ENCODE measurements around the gene ZNF808.
A peak's percentile ranks its signal among the peaks of the same experiment; 100 is the strongest.
"Not testable (repeated sequence)": the region's sequence is repeated elsewhere in the genome, so short reads cannot be mapped to it uniquely, and the experiment has no call there.

Gene ZNF808

DNA sequence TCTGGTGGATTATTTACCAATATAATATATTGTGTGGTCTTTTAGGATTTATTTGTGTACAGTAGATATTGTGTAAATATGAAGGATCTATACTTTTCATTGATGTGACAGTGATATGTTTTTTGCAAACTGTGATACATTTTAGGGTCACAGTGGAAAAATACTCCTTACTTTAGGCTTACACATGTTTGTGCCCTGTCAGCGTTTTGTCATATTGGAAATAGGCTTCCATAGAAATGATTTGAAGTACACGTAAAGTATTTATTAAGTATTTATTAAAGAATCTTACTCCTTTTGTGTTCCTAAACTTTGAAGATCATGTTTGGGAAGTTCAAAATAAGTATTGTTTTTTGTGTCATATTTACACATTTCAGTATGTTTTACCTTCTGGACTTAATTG lies 5.0 kb downstream of the ZNF808 start:
- H3K4me3 ChIP-seq (ENCODE audit: low read depth, low read length) = no peak overlapping the region
- TF ChIP-seq, protein P1, sequence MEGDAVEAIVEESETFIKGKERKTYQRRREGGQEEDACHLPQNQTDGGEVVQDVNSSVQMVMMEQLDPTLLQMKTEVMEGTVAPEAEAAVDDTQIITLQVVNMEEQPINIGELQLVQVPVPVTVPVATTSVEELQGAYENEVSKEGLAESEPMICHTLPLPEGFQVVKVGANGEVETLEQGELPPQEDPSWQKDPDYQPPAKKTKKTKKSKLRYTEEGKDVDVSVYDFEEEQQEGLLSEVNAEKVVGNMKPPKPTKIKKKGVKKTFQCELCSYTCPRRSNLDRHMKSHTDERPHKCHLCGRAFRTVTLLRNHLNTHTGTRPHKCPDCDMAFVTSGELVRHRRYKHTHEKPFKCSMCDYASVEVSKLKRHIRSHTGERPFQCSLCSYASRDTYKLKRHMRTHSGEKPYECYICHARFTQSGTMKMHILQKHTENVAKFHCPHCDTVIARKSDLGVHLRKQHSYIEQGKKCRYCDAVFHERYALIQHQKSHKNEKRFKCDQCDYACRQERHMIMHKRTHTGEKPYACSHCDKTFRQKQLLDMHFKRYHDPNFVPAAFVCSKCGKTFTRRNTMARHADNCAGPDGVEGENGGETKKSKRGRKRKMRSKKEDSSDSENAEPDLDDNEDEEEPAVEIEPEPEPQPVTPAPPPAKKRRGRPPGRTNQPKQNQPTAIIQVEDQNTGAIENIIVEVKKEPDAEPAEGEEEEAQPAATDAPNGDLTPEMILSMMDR (conservative IDR thresholded peaks at IDR 0.05; ENCODE audit: low read depth, low read length) = no peak
- DNase-seq (ENCODE audit: low read depth) = no peak

DNA sequence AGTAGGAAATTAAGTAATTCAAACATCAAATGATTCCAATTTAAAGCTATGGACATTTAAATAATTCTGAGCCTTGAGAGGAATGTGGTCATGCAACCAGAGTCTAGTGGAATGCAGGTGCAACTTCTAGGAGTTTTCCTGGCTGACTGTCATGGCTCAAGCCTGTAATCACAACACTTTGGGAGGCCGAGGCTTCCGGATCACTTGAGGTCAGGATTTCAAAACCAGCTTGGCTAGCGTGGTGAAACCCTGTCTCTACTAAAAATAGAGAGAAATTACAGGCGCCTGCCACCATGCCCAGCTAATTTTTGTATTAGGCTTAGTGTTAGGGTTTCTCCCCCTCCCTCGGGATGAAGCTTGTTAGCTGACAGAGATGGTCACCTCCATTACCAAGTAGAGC lies 6.4 kb downstream of the ZNF808 start:
- H3K4me3 ChIP-seq (ENCODE audit: low read depth, low read length) = no peak overlapping the region
- TF ChIP-seq, protein P1 (conservative IDR thresholded peaks at IDR 0.05; ENCODE audit: low read depth, low read length) = no peak
- no peak for DNase-seq (ENCODE audit: low read depth)

DNA sequence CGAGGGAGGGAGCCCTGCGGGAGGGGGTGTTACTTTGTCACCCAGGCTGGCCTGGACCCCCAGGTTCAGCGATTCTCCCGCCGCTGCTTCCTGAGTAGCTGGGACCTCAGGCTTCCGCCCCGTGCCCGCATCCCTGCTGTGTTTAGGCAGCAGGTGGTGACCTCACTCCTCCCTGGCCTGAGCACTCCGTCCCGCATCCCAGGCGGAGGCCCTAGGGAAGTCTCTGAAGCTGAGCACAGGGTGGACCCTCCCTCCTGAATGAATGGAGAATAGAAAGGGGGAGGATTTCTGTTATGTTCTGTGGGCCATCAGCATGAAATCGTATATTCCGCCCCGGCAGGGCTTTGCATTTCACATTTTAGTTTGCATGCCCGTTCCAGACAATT lies 7.9 kb downstream of the ZNF808 start:
- H3K4me3 ChIP-seq (ENCODE audit: low read depth, low read length) = peak overlapping the region; percentile 72
- not testable (repeated sequence) for DNase-seq (ENCODE audit: low read depth)

DNA sequence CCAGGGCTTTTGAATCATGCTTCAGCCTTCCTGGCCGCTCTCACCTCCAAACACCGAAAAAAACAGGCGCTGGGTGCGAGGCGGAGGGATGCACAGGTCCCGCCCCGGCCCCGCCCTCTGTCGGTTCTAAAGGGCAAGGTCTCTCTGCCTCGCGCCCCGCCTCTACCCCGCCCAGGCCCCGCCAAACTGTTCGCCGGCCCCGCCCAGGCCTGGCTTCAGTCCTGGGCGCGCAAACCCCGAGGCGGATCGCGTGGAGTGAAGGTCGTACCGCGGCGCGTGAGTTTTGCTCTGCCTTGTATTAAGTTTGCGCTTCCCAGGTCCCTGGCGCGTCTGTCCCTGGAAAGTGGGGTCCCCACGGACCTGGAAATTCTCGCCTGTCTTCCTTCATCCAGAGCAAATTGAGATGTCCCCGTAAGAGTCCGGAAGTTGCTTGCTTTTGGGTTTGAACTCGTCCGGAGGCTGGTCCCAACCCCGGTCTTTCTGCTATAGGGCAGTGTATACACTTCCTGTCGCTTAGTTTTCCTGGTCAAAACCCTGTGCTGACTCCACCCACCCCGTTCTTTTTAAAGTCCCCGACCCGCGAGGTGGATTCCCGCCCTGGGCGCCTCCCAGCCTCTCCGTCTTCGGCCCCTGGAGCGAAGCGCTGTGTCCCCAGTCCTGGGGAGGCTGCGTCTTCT lies 8.4 kb downstream of the ZNF808 start:
- TF ChIP-seq, protein P1 (conservative IDR thresholded peaks at IDR 0.05; ENCODE audit: low read depth, low read length) = peak; percentile 31
- peak; percentile 76 for DNase-seq (ENCODE audit: low read depth)
- peak overlapping the region; percentile 72 for H3K4me3 ChIP-seq (ENCODE audit: low read depth, low read length)

DNA sequence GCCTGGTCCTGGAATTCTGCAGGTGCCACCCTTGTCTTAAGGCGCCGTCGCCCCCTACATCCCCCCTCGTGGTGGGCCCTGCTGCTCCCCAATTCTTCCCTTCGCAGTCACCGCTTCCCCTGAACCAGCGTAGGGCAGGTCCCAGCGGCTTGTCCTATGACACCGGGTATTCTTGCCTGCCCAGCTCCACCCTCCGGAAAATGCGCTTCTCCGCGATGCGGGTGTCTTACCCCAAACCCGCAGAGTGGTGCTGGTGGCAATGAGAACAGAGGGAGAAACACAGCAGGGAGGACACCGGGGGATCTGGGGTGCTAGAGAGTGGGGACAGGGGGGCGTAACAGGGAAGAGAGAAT lies 9.0 kb downstream of the ZNF808 start:
- TF ChIP-seq, protein P1 (conservative IDR thresholded peaks at IDR 0.05; ENCODE audit: low read depth, low read length) = no peak
- peak; percentile 8 for DNase-seq (ENCODE audit: low read depth)
- H3K4me3 ChIP-seq (ENCODE audit: low read depth, low read length) = peak overlapping the region; percentile 72

DNA sequence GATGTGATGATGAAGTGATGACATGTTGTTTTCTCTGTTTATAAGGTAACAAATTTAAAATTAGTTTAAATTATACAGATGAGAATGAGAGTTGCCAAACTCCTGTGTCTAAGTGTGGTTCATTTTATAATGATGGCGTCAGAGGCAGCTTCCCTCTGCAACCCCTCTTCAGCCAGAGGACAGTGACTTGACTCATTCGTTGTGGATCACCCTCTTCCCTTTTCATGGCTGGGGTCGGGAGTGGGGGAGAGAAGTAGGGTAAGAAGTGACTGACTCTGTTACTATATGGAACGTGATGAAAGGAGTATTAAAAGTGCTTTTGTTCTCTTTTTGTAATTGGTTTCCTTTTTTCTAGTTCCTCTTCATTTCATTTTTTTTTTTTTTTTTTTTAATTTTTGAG lies 11.3 kb downstream of the ZNF808 start:
- DNase-seq (ENCODE audit: low read depth) = not testable (repeated sequence)

DNA sequence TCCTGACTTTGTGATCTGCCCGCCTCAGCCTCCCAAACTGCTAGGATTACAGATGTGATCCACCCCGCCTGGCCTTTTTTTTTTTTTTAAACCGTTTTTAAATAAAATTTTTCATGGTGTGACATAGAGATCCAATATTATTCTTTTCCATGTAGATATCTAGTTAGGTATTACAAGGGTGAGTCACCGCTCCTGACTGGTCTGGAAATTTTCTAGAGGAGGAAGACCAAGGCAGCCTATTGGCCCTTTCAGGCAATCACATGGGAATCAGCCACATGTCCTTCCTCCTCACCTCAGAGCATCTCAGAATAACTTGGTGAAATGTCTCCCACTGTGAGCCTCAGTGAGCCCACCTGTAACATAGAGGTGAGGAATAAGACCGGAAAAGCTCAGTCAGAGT lies 13.7 kb downstream of the ZNF808 start:
- not testable (repeated sequence) for H3K4me3 ChIP-seq (ENCODE audit: low read depth, low read length); DNase-seq (ENCODE audit: low read depth)

More for the DNA sequence above, 11.3 kb downstream of the ZNF808 start:
- not testable (repeated sequence) for H3K4me3 ChIP-seq (ENCODE audit: low read depth, low read length)

DNA sequence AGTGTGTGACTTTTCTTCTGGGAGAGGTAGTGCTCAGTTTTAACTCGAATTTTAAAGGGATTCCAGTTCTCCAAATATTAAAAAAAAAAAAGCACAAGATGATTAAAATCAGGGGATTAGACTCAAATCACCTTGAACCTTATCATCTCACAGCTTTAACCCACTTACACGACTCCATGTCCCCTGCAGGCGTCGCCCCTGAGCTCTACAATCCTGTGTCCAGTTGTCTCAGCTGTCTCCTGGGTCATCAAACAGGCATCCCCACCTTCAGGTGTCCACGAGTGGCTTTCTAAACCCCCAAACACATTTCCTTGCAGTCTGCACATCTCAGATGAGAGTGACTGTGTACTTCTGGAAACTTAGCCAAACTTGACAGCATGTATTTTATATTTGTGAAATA lies 14.1 kb downstream of the ZNF808 start:
- TF ChIP-seq, protein P1 (conservative IDR thresholded peaks at IDR 0.05; ENCODE audit: low read depth, low read length) = no peak
- no peak overlapping the region for H3K4me3 ChIP-seq (ENCODE audit: low read depth, low read length)
- no peak for DNase-seq (ENCODE audit: low read depth)

DNA sequence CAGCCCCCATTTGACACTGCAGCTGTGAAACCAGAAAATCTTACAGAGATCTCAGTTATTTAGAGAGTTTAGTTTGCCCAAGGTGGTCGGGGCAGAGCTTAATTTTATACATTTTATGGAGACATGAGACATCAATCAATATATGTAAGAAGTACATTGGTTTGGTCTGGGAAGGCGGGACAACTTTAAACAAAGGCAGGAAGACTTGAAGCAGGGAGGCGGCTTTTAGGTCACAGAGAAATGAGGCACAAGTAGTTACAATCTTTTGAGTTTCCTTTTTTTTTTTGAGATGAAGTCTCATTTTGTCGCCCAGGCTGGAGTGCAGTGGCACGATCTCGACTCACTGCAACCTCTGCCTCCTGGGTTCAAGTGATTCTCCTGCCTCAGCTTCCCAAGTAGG lies 15.1 kb downstream of the ZNF808 start:
- H3K4me3 ChIP-seq (ENCODE audit: low read depth, low read length); DNase-seq (ENCODE audit: low read depth): not testable (repeated sequence)
